ENCODE results near the gene CPNE2.

GRCh38 chr16:57131351-57131970, 39.1 kb downstream of the CPNE2 start:
- TF ChIP-seq CTCF (IDR thresholded peaks at IDR 0.05) (no peak), POLR2A (IDR thresholded peaks at IDR 0.05) (no peak)
